Smooth muscle cell of the brain vasculature (primary cell): ENCODE results near the gene RAD51D.
"Not testable (repeated sequence)": the region's sequence is repeated elsewhere in the genome, so short reads cannot be mapped to it uniquely, and the experiment has no call there.

ENCODE experiments used
- DNase-seq: peaks from one replicate; pipeline ENCODE4 v3.0.0-alpha.2; 2012; ENCODE audit warnings: low read depth, low spot score

The RAD51D gene

GRCh38 chr17:35090707-35091106, 29.0 kb downstream of the RAD51D start:
- DNase-seq, result not testable (repeated sequence)

- DNase-seq, result no peak
Observed at GRCh38 chr17:35089586-35090296, 29.9 kb downstream of the RAD51D start.

- no peak for DNase-seq
Observed at GRCh38 chr17:35088881-35089585, 30.6 kb downstream of the RAD51D start.

- no peak for DNase-seq
Observed at GRCh38 chr17:35088356-35088880, 31.2 kb downstream of the RAD51D start.

- no peak for DNase-seq
Observed at GRCh38 chr17:35087731-35088355, 31.8 kb downstream of the RAD51D start.

- no peak for DNase-seq
Observed at GRCh38 chr17:35086931-35087573, 32.6 kb downstream of the RAD51D start.

- DNase-seq, result no peak
Observed at GRCh38 chr17:35086164-35086563, 33.5 kb downstream of the RAD51D start.

GRCh38 chr17:35084987-35085386, 34.7 kb downstream of the RAD51D start:
- no peak for DNase-seq

- no peak for DNase-seq
Observed at GRCh38 chr17:35083071-35083470, 36.6 kb downstream of the RAD51D start.

GRCh38 chr17:35082073-35082657, 37.5 kb downstream of the RAD51D start:
- no peak for DNase-seq

GRCh38 chr17:35081638-35082037, 38.0 kb downstream of the RAD51D start:
- DNase-seq, result no peak

GRCh38 chr17:35080536-35080935, 39.1 kb downstream of the RAD51D start:
- no peak for DNase-seq

- no peak for DNase-seq
Observed at GRCh38 chr17:35079547-35080423, 39.9 kb downstream of the RAD51D start.

GRCh38 chr17:35076874-35077273, 42.8 kb downstream of the RAD51D start:
- DNase-seq, result no peak

GRCh38 chr17:35074711-35075707, 44.7 kb downstream of the RAD51D start:
- DNase-seq, result no peak

- no peak for DNase-seq
Observed at GRCh38 chr17:35073991-35074627, 45.6 kb downstream of the RAD51D start.

GRCh38 chr17:35073183-35073790, 46.4 kb downstream of the RAD51D start:
- no peak for DNase-seq

- DNase-seq, result no peak
Observed at GRCh38 chr17:35069311-35069710, 50.3 kb downstream of the RAD51D start.
